Activated T-cell treated with anti-CD3 and anti-CD28 coated beads, Interleukin-2, amount 50 U/mL, for 24 hours (primary cell): ENCODE measurements around the gene DUSP9.
"Not testable (repeated sequence)": the region's sequence is repeated elsewhere in the genome, so short reads cannot be mapped to it uniquely, and the experiment has no call there.

ENCODE experiments used
- DNase-seq: peaks from one replicate; pipeline ENCODE4 v3.0.0-alpha.2; 2020
- H3K27ac Mint-ChIP-seq: 2 replicates; pipeline ENCODE4 v1.8.0; 2020; ENCODE audit warnings: mild to moderate bottlenecking, mixed read lengths
- H3K27me3 Mint-ChIP-seq: 2 replicates; pipeline ENCODE4 v1.8.0; 2020; ENCODE audit warnings: mixed read lengths
- H3K36me3 Mint-ChIP-seq: 2 replicates; pipeline ENCODE4 v1.8.0; 2020; ENCODE audit warnings: low read depth, mixed read lengths
- H3K4me1 Mint-ChIP-seq: 2 replicates; pipeline ENCODE4 v1.8.0; 2020; ENCODE audit warnings: low read depth, mixed read lengths
- H3K4me3 Mint-ChIP-seq: 2 replicates; pipeline ENCODE4 v1.8.0; 2020; ENCODE audit warnings: mild to moderate bottlenecking, moderate library complexity, mixed read lengths
- H3K9me3 Mint-ChIP-seq: 2 replicates; pipeline ENCODE4 v1.8.0; 2020; ENCODE audit warnings: mixed read lengths

The DUSP9 gene

DNA sequence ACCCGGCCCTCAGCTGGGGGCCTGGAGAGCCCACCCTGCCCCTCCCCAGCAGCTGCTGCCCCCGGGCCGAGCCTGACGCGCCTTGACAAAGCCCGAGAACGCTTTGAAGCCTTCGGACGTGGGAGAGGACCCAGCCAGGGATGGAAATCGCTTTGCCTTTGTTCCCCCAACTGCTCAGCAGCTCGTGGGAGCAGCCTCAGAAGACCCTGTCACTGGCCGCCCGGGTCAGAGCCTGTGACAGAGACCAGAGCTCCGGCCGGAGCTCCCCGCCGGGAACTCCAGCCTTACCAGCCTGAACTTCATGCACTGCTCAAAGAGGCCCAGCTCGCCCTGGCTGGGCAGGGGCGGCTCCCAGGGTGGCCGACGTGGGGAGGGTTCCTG is 38.1 kb downstream of the DUSP9 start:
- Mint-ChIP-seq H3K27me3 (peaks cover 35% of the 10 kb centered on the region), H3K9me3 (no peaks in the 10 kb centered on the region), H3K27ac (no peak overlapping the region), H3K4me3 (no peak overlapping the region), H3K36me3 (no peaks in the 10 kb centered on the region), H3K4me1 (no peaks in the 10 kb centered on the region)
- no peak for DNase-seq

DNA sequence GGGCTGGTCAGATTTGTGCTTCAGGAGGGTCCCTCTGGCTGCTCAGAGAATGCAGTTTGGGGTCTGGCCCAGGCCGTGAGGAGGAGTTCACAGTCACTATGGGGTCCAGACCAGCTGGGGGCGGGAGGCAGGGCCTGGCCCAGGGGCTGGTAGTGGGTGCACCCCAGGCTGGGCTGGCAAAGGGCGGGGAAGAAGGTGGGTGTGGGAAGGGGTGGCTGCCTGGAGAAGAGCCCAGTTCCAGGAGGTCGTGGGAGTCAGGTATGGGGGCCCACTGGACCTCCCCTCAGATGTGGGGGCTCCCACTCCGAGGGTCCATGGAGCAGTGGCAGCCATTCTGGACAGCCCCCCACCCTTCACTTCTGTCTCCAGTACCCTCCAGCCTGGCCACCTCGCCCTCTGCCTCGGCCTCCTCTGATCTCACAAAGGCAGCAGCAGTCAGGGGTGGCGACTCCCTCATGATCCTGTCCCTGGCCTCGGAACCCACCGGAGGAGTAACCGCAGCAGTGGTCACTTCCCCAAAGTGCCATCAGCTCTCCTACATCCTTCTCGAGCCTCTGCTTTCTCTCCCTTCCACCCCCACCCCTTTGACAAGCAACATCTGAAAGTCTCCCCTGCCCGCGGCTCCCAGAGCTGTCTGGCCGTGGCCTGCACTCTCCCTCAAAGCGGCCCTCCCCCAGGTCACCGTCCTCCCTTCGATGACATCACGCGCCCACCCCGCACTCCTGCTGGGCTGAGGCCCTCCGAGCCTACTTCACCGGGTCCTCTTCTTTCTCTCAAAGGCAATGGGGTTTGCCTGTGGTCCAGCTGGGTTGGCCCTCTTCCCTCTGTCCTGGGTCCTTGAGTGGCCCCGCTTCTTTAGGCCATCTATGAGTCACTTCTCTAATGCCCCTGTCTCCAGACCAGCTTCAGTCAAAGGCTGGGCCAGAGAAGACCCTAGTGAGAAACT is 39.0 kb downstream of the DUSP9 start:
- Mint-ChIP-seq H3K4me1 (no peaks in the 10 kb centered on the region), H3K4me3 (no peak overlapping the region), H3K9me3 (no peaks in the 10 kb centered on the region), H3K27ac (no peak overlapping the region), H3K36me3 (no peaks in the 10 kb centered on the region), H3K27me3 (peaks cover 41% of the 10 kb centered on the region)
- DNase-seq = no peak

- H3K4me3 Mint-ChIP-seq = no peak overlapping the region
- no peak for DNase-seq
- H3K27me3 Mint-ChIP-seq = peaks cover 46% of the 10 kb centered on the region
These were observed 39.7 kb downstream of the DUSP9 start for GRCh38 chrX:153686711-153687110.

DNA sequence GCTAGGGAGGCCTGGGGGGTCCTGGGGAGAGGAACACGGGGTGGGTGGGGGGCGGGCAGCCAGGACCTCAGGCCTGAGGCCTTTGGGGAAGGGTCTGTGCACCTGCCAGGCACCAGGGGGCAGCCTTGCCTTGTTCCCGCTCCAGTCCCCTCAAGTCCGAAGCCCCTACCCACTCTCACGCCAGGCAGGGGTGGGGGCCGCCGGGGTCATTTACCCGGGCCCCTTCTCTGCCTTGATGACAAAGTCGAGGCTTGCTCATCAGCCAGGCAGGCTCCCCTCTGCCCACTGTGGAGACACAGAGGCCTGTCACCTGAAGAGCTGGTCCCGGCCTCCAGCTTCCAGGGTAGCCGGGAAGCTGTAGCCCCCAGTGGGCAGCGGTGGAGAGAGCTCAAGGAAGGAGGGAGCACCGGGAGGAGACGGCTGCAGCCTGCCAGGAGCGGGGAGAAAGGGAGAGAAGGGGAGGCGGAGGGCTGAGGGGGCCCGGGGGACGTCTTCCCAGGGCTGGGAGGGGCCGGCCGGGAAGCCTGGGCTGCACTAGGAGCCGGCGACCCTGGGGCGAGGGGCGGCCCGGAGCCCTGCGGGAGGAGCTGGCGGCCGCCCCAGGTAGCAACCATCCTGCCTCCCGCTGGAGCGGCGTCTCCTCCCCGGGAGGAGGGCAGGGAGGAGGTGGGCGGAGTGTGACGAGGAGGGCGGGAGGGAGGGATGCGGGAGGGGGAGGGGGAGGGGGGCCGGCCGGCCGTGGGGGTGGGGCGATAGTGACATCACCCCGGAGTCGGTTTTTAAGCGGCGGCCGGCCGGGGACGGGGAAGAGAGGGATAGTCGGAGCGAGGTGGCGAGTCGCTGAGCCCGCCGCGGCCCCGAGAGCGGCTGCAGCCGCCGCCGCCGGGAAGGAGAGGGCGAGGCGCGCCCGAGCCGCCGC is 40.4 kb downstream of the DUSP9 start, which contains the start of gene SLC6A8:
TSS of gene SLC6A8 (plus strand) at position 806 of the 919 bp plus-strand sequence. CDS start 649 bp downstream, outside the sequence.
- peak; percentile 59 for DNase-seq
- H3K27me3 Mint-ChIP-seq = peaks cover 49% of the 10 kb centered on the region
- no peaks in the 10 kb centered on the region for H3K9me3 Mint-ChIP-seq
- H3K27ac Mint-ChIP-seq = no peak within 1 kb of the TSS
- H3K4me1 Mint-ChIP-seq = no peaks in the 10 kb centered on the region
- peak within 1 kb of the TSS; percentile 67 for H3K4me3 Mint-ChIP-seq
- H3K36me3 Mint-ChIP-seq = no peaks in the 10 kb centered on the region

More at GRCh38 chrX:153686711-153687110, 39.7 kb downstream of the DUSP9 start:
- H3K36me3 Mint-ChIP-seq = no peaks in the 10 kb centered on the region
- no peak overlapping the region for H3K27ac Mint-ChIP-seq
- H3K9me3 Mint-ChIP-seq = no peaks in the 10 kb centered on the region
- no peaks in the 10 kb centered on the region for H3K4me1 Mint-ChIP-seq

DNA sequence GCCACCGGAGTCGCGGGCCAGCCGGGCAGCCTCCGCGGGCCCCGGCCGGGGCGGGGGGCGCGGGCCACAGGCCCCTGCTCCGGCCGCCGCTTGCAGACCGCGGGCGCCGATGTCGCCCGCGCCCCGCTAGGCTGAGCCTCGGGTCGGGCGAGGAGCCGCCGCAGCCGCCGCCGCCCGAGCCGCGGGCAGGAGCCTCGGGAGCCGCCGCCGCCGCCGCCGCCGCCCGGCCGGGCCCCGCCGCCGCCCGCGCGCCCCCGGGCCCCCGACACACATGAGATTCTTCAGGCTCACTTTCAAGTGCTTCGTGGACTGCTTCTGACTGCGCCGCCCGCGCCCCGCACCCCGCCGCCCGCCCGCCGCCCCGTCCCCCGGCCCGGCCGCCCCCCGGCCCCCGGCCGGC is 41.1 kb downstream of the DUSP9 start:
- Mint-ChIP-seq H3K27me3 (peaks cover 48% of the 10 kb centered on the region), H3K4me3 (no peak overlapping the region), H3K9me3 (no peaks in the 10 kb centered on the region), H3K27ac (no peak overlapping the region), H3K36me3 (no peaks in the 10 kb centered on the region), H3K4me1 (no peaks in the 10 kb centered on the region)
- DNase-seq = no peak

DNA sequence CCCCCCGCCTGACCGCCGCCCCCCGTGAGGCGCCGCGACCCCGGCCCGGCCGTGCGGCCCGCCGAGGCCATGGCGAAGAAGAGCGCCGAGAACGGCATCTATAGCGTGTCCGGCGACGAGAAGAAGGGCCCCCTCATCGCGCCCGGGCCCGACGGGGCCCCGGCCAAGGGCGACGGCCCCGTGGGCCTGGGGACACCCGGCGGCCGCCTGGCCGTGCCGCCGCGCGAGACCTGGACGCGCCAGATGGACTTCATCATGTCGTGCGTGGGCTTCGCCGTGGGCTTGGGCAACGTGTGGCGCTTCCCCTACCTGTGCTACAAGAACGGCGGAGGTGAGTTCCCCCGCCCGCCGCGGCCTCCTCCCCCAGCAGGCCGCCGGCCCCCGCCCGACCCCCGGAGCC is 41.5 kb downstream of the DUSP9 start:
- no peak for DNase-seq
- Mint-ChIP-seq H3K27me3 (peaks cover 46% of the 10 kb centered on the region), H3K9me3 (no peaks in the 10 kb centered on the region), H3K36me3 (no peaks in the 10 kb centered on the region), H3K4me1 (no peaks in the 10 kb centered on the region), H3K4me3 (no peak overlapping the region), H3K27ac (no peak overlapping the region)

DNA sequence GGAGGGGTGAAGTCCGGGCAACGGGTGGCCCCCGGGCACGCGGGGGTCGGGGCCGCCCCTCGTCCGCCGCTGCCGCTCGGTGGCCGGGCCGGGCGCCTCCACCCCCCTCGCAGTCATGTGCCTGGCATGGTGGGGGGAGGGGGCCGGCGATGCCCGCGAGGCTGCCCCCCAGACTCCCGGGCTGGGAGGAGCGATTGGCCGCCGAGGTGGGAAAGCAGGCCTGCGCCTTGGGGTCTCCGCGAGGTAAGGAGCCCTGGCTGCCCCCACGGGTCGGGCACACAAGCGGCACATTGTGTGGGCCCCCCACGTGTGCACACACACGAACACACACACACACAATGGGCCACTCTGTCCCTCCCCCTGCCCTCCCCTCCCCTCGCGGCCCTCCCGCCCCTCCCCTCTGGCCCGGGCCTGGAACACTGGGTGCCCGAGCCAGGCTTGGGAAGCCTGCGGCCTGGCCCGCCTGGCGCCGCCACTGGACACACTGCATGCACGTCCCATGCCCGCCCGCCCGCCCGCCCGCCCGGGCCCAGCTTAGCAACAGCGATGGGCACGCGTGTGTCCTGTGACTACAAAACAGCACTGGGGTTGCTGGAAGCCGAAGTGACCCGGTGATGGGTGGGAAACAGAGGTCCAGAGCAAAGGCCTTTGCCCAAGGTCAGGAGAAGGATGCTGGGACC is 42.0 kb downstream of the DUSP9 start:
- DNase-seq = no peak
- peaks cover 41% of the 10 kb centered on the region for H3K27me3 Mint-ChIP-seq
- H3K36me3 Mint-ChIP-seq = no peaks in the 10 kb centered on the region
- no peak overlapping the region for H3K27ac Mint-ChIP-seq
- H3K4me1 Mint-ChIP-seq = no peaks in the 10 kb centered on the region
- no peaks in the 10 kb centered on the region for H3K9me3 Mint-ChIP-seq
- no peak overlapping the region for H3K4me3 Mint-ChIP-seq

- Mint-ChIP-seq H3K27ac (no peak overlapping the region), H3K27me3 (peaks cover 41% of the 10 kb centered on the region), H3K4me3 (peak overlapping the region; percentile 6), H3K36me3 (peaks cover 3% of the 10 kb centered on the region), H3K9me3 (no peaks in the 10 kb centered on the region), H3K4me1 (no peaks in the 10 kb centered on the region)
- no peak for DNase-seq
These were observed 42.9 kb downstream of the DUSP9 start for GRCh38 chrX:153689654-153690465.

DNA sequence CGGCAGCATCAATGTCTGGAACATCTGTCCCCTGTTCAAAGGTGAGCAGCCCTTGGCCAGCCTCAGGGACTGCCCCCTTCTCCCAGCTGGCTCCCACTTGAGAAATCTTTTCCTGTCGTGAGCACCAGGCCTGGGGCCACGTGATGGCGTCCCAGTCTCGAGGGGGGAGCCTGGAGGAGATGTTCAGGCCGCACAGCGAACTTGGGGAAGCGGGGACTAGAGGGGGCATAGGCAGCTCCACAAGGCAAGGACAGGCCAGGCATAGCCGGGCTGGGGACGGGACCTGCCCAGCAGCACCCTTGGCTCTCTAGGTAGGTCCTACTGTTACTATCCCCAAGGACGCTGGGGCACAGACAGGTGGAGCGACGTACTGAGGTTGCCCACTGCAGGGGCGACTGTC is 43.5 kb downstream of the DUSP9 start:
- Mint-ChIP-seq H3K9me3 (no peaks in the 10 kb centered on the region), H3K27ac (no peak overlapping the region), H3K4me3 (no peak overlapping the region), H3K36me3 (peaks cover 3% of the 10 kb centered on the region), H3K27me3 (peaks cover 40% of the 10 kb centered on the region), H3K4me1 (no peaks in the 10 kb centered on the region)
- no peak for DNase-seq

DNA sequence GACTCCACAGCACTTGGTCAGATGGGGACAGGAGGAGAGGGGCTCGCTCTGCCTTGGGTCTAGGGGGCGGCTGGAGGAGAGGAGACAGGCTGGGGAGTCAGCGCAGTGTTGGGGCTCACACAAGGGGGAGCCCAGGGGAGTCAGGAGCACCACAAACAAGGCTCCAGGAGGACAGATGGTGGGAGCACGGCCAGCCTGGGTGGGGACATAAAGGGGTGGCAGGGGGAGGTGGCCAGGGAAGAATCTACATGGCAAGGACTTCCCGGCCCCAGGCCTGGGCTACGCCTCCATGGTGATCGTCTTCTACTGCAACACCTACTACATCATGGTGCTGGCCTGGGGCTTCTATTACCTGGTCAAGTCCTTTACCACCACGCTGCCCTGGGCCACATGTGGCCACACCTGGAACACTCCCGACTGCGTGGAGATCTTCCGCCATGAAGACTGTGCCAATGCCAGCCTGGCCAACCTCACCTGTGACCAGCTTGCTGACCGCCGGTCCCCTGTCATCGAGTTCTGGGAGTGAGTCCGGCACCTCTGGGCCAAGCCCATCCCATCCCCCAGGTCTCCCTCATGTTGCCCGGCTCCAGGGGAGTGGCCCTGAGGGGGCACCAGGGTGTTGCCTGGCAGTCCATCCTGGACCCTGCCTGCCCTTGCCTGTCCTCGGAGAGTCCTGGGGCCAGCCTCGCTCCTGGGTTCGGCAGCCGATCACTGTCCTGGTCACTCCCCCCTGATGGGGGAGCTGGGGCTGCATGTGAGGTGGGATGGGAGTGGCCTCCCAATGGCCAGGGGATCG is 44.2 kb downstream of the DUSP9 start:
- not testable (repeated sequence) for H3K4me1 Mint-ChIP-seq, H3K4me3 Mint-ChIP-seq, H3K9me3 Mint-ChIP-seq, H3K27ac Mint-ChIP-seq, H3K36me3 Mint-ChIP-seq, DNase-seq
- peaks cover 35% of the 10 kb centered on the region for H3K27me3 Mint-ChIP-seq

- Mint-ChIP-seq H3K27ac (no peak overlapping the region), H3K27me3 (peaks cover 31% of the 10 kb centered on the region), H3K4me3 (no peak overlapping the region), H3K9me3 (no peaks in the 10 kb centered on the region), H3K36me3 (peaks cover 11% of the 10 kb centered on the region), H3K4me1 (no peaks in the 10 kb centered on the region)
- no peak for DNase-seq
These were observed 45.0 kb downstream of the DUSP9 start for GRCh38 chrX:153692003-153692402.

DNA sequence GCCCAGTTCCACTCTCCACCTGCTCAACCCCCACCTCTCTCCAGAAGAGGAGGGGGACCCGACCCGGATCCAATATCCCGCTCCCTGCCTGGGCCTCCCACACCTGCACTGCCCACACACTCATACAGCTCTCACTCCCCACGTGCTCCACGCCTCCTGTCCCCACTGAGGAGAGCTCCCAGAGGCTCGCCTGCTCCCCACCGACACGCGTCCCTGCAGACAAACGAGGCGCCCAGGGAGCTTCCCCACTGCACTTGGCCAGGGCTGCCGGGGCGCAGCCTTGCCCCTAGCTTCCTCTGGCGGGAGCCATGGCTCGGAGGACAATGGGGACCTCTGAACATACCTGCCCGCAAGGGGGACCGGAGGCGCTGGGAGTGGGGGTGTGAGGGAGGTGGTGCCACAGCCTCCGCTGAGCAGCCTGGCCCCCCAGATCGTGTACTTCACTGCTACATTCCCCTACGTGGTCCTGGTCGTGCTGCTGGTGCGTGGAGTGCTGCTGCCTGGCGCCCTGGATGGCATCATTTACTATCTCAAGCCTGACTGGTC is 45.7 kb downstream of the DUSP9 start:
- Mint-ChIP-seq H3K4me1 (no peaks in the 10 kb centered on the region), H3K4me3 (no peak overlapping the region), H3K27me3 (peaks cover 38% of the 10 kb centered on the region), H3K36me3 (peaks cover 18% of the 10 kb centered on the region), H3K27ac (no peak overlapping the region), H3K9me3 (no peaks in the 10 kb centered on the region)
- no peak for DNase-seq
